ENCODE data around the gene TRUB1. TPM values are rescaled to one million over a fixed set of nuclear protein-coding genes. Genes with fewer than 3 reads are reported as not detected.

Gene TRUB1
- total RNA-seq, 1 experiment from 2014 or later = 30.4 TPM

GRCh38 chr10:114906981-114907380, 31.0 kb upstream of the TRUB1 start:
- peaks cover 11% of the 10 kb centered on the region for H3K4me1 ChIP-seq (ENCODE audit: control insufficient read depth, insufficient read depth, low read length)
- in situ Hi-C loops (cut with HindIII; ENCODE audit: low pct_unique_long_range_greater_than_20kb, low sequenced_read_pairs) (no loop called here), intact Hi-C loops (cut with micrococcal nuclease; ENCODE audit: unreplicated experiment) (no loop called here)
- H3K36me3 ChIP-seq (ENCODE audit: control insufficient read depth, insufficient read depth, low read length) = no peaks in the 10 kb centered on the region
- no TSS peak for BruUV-seq (replicated peaks)
- H3K4me3 ChIP-seq (ENCODE audit: low read depth in 2 of 2, low read length in 2 of 2) = no peak overlapping the region
- POLR2A ChIA-PET = no interaction called here
- TF ChIP-seq SIN3A (IDR thresholded peaks at IDR 0.05; ENCODE audit: borderline replicate concordance, insufficient read depth, low read depth, low read length) (no peak), CTCF (IDR thresholded peaks at IDR 0.05) (no peak), TCF7L2 (IDR thresholded peaks at IDR 0.05; ENCODE audit: low read depth, low read length) (no peak), POLR2AphosphoS5 (IDR thresholded peaks at IDR 0.05; ENCODE audit: low read depth, low read length) (no peak), REST (IDR thresholded peaks at IDR 0.05; ENCODE audit: insufficient read depth in 1 of 2, low read depth in 2 of 2, low read length in 1 of 2) (no peak)
- no peaks in the 10 kb centered on the region; the same call in 1 of the 2 replicates for H3K27me3 ChIP-seq (ENCODE audit: control insufficient read depth, insufficient read depth, low read length)
- H3K27ac ChIP-seq (ENCODE audit: low read length) = no peak overlapping the region
- CTCF ChIA-PET = no interaction called here
- no peaks in the 10 kb centered on the region for H3K9me3 ChIP-seq (ENCODE audit: control insufficient read depth, insufficient read depth, low read depth, low read length)
- ATAC-seq = no peak
- DNase-seq (ENCODE audit: low read depth, low spot score) = no peak

- intact Hi-C loops (cut with micrococcal nuclease; ENCODE audit: unreplicated experiment) = no loop called here
- no TSS peak for BruUV-seq (replicated peaks)
- DNase-seq (ENCODE audit: low read depth, low spot score) (no peak), ATAC-seq (no peak)
- Histone ChIP-seq H3K9me3 (ENCODE audit: control insufficient read depth, insufficient read depth, low read depth, low read length) (no peaks in the 10 kb centered on the region), H3K36me3 (ENCODE audit: control insufficient read depth, insufficient read depth, low read length) (no peaks in the 10 kb centered on the region), H3K27me3 (ENCODE audit: control insufficient read depth, insufficient read depth, low read length) (no peaks in the 10 kb centered on the region; the same call in 1 of the 2 replicates), H3K4me3 (ENCODE audit: low read depth in 2 of 2, low read length in 2 of 2) (no peak overlapping the region), H3K27ac (ENCODE audit: low read length) (no peak overlapping the region), H3K4me1 (ENCODE audit: control insufficient read depth, insufficient read depth, low read length) (peaks cover 5% of the 10 kb centered on the region)
- in situ Hi-C loops (cut with HindIII; ENCODE audit: low pct_unique_long_range_greater_than_20kb, low sequenced_read_pairs) = no loop called here
- no peak for TF ChIP-seq TCF7L2 (IDR thresholded peaks at IDR 0.05; ENCODE audit: low read depth, low read length)
- no peak for TF ChIP-seq CTCF (IDR thresholded peaks at IDR 0.05)
- TF ChIP-seq REST (IDR thresholded peaks at IDR 0.05; ENCODE audit: insufficient read depth in 1 of 2, low read depth in 2 of 2, low read length in 1 of 2) = no peak
- TF ChIP-seq SIN3A (IDR thresholded peaks at IDR 0.05; ENCODE audit: borderline replicate concordance, insufficient read depth, low read depth, low read length) = no peak
- no peak for TF ChIP-seq POLR2AphosphoS5 (IDR thresholded peaks at IDR 0.05; ENCODE audit: low read depth, low read length)
- ChIA-PET POLR2A (no interaction called here), CTCF (no interaction called here)
Observed at GRCh38 chr10:114908896-114909295, 29.1 kb upstream of the TRUB1 start.

All from Panc1 (cell line).